ENCODE results near the gene RPN1.
"Not testable (repeated sequence)": the region's sequence is repeated elsewhere in the genome, so short reads cannot be mapped to it uniquely, and the experiment has no call there.

Gene RPN1

DNA sequence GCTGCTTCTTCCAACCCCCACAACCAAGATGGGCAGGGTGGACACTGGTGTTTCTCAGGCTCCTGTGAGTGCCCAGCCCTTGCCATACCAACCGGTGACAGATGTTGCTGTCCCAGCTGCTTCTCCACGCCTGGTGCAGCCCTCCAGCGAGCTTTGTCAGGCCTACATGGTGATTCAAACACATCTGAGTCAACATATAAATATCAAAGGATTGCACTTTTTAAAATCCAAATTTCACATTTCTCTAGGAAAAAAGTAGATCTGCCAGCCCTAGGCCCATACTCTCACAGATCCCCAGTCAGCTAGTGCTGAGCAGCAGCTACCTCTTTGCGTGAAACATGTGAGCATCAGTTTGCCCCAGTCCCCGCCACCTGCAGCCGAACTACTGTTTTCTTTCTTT is 52.7 kb downstream of the RPN1 start:
- TF ChIP-seq CTCF (IDR thresholded peaks at IDR 0.05) = no peak
- Histone ChIP-seq H3K4me1 (ENCODE audit: control insufficient read depth in 1 of 2, insufficient read depth in 1 of 2, low read depth in 1 of 2, low read length in 1 of 2) (peaks cover 67 to 83% of the 10 kb centered on the region in 2 experiments), H3K9me3 (no peaks in the 10 kb centered on the region), H3K4me3 (ENCODE audit: low read depth in 1 of 2, low read length in 1 of 2) (no peak overlapping the region), H3K27ac (peak overlapping the region; percentile 71), H3K27me3 (no peaks in the 10 kb centered on the region), H3K36me3 (no peaks in the 10 kb centered on the region)

DNA sequence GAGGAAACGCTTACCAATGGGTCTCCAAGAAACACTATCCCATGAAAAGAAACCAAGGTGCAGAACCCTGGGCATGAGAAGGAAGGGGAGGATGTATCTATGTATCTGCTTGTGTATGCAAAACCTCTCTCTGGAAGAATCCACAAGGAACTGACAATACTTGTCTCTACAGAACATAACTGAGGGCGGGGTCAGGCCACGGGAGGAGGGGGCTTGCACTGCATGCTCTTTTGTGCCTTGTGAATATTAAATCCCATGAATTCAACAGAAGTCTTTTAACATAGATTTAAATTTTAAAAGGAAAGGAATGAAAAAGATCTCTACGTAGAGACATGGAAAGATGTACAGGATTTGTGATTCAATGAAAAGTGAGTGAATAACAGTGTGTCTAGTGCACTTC is 57.8 kb downstream of the RPN1 start:
- no peak for TF ChIP-seq CTCF (IDR thresholded peaks at IDR 0.05)

DNA sequence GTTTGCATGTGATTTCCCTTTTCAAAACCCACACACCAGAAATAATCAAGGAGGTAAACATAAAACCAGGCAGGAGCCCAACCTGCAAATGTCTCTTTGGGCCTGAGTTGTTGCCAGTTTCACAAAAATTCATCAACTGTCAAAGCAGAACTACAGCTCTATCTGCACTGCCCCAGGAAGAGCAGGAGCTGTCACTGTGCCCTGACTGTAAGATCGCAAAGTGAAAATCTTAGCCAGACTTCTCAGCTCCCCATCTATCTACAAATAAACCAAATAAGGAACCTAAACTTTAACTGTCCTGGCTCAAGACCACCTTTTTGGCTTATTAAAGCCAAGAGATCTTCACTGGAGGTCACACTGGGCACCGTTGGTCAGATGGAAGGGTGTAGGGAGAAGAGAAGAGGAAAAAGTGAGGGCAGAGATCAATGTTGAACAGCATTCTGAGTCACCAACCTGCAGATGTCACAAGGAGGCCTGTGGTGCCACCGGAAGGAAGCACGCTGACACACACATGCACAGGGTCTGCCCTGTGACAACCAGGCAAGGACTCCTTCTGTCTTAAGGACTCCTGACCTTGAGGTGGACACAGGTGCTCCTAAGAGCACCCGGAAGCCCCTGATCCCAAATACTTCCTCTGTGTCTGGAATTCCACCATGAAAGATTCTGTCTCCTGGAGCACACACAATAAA is 58.7 kb downstream of the RPN1 start:
- H3K27ac ChIP-seq = peak overlapping the region; percentile 90
- TF ChIP-seq CTCF (IDR thresholded peaks at IDR 0.05) = no peak

More for the DNA sequence above, 57.8 kb downstream of the RPN1 start:
- Histone ChIP-seq H3K27me3 (no peaks in the 10 kb centered on the region), H3K4me1 (ENCODE audit: control insufficient read depth in 1 of 2, insufficient read depth in 1 of 2, low read depth in 1 of 2, low read length in 1 of 2) (peaks cover 71 to 82% of the 10 kb centered on the region in 2 experiments), H3K36me3 (no peaks in the 10 kb centered on the region), H3K27ac (peak overlapping the region; percentile 90), H3K4me3 (ENCODE audit: low read depth in 1 of 2, low read length in 1 of 2) (peak overlapping the region in 1 of 2 experiments; percentile 27), H3K9me3 (no peaks in the 10 kb centered on the region)

GRCh38 chr3:128590948-128591347 is 59.7 kb downstream of the RPN1 start:
- no peaks in the 10 kb centered on the region for H3K36me3 ChIP-seq
- H3K27me3 ChIP-seq = no peaks in the 10 kb centered on the region
- H3K9me3 ChIP-seq = no peaks in the 10 kb centered on the region
- H3K4me1 ChIP-seq (ENCODE audit: control insufficient read depth in 1 of 2, insufficient read depth in 1 of 2, low read depth in 1 of 2, low read length in 1 of 2) = peaks cover 64 to 66% of the 10 kb centered on the region in 2 experiments
- no peak overlapping the region for H3K4me3 ChIP-seq (ENCODE audit: low read depth in 1 of 2, low read length in 1 of 2)
- no peak for TF ChIP-seq CTCF (IDR thresholded peaks at IDR 0.05)
- peak overlapping the region; percentile 90 for H3K27ac ChIP-seq

More for the DNA sequence above, 58.7 kb downstream of the RPN1 start:
- peaks cover 67 to 73% of the 10 kb centered on the region in 2 experiments for H3K4me1 ChIP-seq (ENCODE audit: control insufficient read depth in 1 of 2, insufficient read depth in 1 of 2, low read depth in 1 of 2, low read length in 1 of 2)
- no peaks in the 10 kb centered on the region for H3K27me3 ChIP-seq
- H3K36me3 ChIP-seq = no peaks in the 10 kb centered on the region
- H3K4me3 ChIP-seq (ENCODE audit: low read depth in 1 of 2, low read length in 1 of 2) = peak overlapping the region; percentile 27 to 33
- H3K9me3 ChIP-seq = no peaks in the 10 kb centered on the region

DNA sequence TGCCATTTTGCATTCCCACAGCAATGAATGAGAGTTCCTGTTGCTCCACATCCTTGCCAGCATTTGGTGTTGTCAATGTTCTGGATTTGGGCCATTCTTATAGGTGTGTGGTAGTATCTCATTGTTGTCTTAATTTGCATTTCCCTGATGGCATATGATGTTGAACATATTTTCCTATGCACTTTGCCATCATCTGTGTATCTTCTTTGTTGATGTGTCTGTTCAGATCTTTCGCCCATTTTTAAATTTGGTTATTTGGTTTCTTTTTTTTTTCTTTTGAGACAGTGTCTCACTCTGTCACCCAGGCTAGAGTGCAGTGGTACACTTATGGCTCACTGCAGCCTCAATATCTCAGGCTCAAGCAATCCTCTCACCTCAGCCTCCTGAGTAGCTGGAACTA is 60.6 kb downstream of the RPN1 start:
- peak overlapping the region; percentile 90 for H3K27ac ChIP-seq
- H3K36me3 ChIP-seq; H3K9me3 ChIP-seq; H3K27me3 ChIP-seq; H3K4me3 ChIP-seq (ENCODE audit: low read depth in 1 of 2, low read length in 1 of 2): not testable (repeated sequence)
- peaks cover 54 to 56% of the 10 kb centered on the region in 2 experiments for H3K4me1 ChIP-seq (ENCODE audit: control insufficient read depth in 1 of 2, insufficient read depth in 1 of 2, low read depth in 1 of 2, low read length in 1 of 2)

DNA sequence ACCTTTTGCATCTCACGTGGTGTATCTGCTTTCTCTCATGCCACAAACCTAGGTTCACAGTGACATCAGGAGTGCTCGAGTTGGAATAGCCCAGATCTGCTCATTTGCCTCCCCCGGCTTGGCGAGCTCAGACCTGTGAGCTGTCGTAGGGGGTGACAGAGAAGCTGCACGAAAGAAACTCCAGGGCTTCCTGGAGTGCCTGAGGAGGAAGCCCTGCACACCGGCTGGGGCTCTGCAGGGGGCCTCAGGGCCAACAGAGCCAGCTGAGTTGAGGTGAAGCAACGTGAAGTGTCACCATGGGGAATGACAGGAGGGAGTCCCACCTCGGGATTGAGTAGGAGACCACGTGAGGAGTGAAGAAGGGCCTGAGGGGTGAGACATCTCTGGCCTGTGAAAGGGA is 62.5 kb downstream of the RPN1 start:
- H3K27ac ChIP-seq = no peak overlapping the region
- no peak for TF ChIP-seq CTCF (IDR thresholded peaks at IDR 0.05)
- H3K4me1 ChIP-seq (ENCODE audit: control insufficient read depth in 1 of 2, insufficient read depth in 1 of 2, low read depth in 1 of 2, low read length in 1 of 2) = peaks cover 36 to 42% of the 10 kb centered on the region in 2 experiments
- H3K27me3 ChIP-seq = peaks cover 9% of the 10 kb centered on the region
- no peak overlapping the region for H3K4me3 ChIP-seq (ENCODE audit: low read depth in 1 of 2, low read length in 1 of 2)
- no peaks in the 10 kb centered on the region for H3K36me3 ChIP-seq
- H3K9me3 ChIP-seq = no peaks in the 10 kb centered on the region

Measured in neutrophil (primary cell).